Measurements from ENCODE around the gene CIB4.

DNA sequence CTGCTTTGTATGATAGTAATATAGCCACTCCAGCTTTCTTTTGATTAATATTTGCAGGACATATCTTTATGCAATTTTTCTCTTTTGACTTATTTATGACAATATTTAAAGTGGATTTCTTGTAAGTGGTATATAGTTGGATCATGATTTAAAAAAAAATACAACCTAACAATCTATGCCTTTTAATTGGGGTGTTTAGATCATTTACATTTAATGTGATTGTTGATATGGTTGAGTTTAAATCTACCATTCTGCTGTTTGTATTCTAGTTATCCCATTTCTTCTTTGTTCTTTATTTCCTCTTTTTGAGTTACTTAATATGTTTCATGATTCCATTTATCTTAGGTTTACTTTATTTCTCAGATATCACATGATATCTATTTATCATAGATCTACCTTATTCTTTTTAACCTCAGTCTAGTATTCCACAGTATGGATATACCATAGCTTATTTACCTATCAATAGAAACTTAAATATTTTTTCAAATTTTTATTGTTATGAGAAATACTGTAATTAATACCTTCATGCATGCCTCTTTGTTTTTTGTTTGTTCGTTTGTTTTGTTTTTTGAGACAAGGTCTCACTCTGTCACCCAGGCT is 19.3 kb upstream of the CIB4 start:
- TF ChIP-seq, protein P1, sequence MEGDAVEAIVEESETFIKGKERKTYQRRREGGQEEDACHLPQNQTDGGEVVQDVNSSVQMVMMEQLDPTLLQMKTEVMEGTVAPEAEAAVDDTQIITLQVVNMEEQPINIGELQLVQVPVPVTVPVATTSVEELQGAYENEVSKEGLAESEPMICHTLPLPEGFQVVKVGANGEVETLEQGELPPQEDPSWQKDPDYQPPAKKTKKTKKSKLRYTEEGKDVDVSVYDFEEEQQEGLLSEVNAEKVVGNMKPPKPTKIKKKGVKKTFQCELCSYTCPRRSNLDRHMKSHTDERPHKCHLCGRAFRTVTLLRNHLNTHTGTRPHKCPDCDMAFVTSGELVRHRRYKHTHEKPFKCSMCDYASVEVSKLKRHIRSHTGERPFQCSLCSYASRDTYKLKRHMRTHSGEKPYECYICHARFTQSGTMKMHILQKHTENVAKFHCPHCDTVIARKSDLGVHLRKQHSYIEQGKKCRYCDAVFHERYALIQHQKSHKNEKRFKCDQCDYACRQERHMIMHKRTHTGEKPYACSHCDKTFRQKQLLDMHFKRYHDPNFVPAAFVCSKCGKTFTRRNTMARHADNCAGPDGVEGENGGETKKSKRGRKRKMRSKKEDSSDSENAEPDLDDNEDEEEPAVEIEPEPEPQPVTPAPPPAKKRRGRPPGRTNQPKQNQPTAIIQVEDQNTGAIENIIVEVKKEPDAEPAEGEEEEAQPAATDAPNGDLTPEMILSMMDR (IDR thresholded peaks at IDR 0.05 in 2 of 3, conservative IDR thresholded peaks at IDR 0.05 in 1 of 3; ENCODE audit: insufficient read depth in 2 of 3, low read depth in 1 of 3, low read length in 3 of 3), result no peak
- TF ChIP-seq CREM (IDR thresholded peaks at IDR 0.05; ENCODE audit: low read depth) (no peak), ZNF57 (CRISPR knock-in tag; IDR thresholded peaks at IDR 0.05) (no peak), ZFX (CRISPR knock-in tag; IDR thresholded peaks at IDR 0.05) (no peak), GATA2 (CRISPR knock-in tag; IDR thresholded peaks at IDR 0.05) (no peak), SIN3A (IDR thresholded peaks at IDR 0.05; ENCODE audit: borderline replicate concordance in 2 of 2, control insufficient read depth in 1 of 2, low read depth in 2 of 2, low read length in 2 of 2) (no peak), DPF2 (IDR thresholded peaks at IDR 0.05) (no peak), POLR2A (conservative IDR thresholded peaks at IDR 0.05) (no peak)
- TF ChIP-seq, protein P2, sequence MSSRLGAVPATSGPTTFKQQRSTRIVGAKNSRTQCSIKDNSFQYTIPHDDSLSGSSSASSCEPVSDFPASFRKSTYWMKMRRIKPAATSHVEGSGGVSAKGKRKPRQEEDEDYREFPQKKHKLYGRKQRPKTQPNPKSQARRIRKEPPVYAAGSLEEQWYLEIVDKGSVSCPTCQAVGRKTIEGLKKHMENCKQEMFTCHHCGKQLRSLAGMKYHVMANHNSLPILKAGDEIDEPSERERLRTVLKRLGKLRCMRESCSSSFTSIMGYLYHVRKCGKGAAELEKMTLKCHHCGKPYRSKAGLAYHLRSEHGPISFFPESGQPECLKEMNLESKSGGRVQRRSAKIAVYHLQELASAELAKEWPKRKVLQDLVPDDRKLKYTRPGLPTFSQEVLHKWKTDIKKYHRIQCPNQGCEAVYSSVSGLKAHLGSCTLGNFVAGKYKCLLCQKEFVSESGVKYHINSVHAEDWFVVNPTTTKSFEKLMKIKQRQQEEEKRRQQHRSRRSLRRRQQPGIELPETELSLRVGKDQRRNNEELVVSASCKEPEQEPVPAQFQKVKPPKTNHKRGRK (tag; IDR thresholded peaks at IDR 0.05), result no peak
